Esophagus muscularis mucosa (tissue), 4 donors: ENCODE measurements around the gene XPO6.

Source experiments
- CTCF ChIP-seq, 3 experiments: fragments of 200-600 bp in 2 of 3; fragments of 450-650 bp in 1 of 3; sonication (generic) in 2 of 3; IDR thresholded peaks; one replicate each; pipeline ENCODE4 v1.5.1; 2017 to 2019; ENCODE audit warnings: antibody characterized with exemption in 3 of 3, mild to moderate bottlenecking in 2 of 3, moderate library complexity in 1 of 3
- EP300 ChIP-seq: sonication (generic); formaldehyde crosslinking; IDR thresholded peaks from one replicate; pipeline ENCODE4 v1.6.1; 2017; ENCODE audit warnings: antibody characterized with exemption
- POLR2A ChIP-seq: fragments of 450-650 bp; IDR thresholded peaks from one replicate; pipeline ENCODE4 v1.6.1; 2017; ENCODE audit warnings: antibody characterized with exemption, moderate library complexity, mild to moderate bottlenecking, low read depth

DNA sequence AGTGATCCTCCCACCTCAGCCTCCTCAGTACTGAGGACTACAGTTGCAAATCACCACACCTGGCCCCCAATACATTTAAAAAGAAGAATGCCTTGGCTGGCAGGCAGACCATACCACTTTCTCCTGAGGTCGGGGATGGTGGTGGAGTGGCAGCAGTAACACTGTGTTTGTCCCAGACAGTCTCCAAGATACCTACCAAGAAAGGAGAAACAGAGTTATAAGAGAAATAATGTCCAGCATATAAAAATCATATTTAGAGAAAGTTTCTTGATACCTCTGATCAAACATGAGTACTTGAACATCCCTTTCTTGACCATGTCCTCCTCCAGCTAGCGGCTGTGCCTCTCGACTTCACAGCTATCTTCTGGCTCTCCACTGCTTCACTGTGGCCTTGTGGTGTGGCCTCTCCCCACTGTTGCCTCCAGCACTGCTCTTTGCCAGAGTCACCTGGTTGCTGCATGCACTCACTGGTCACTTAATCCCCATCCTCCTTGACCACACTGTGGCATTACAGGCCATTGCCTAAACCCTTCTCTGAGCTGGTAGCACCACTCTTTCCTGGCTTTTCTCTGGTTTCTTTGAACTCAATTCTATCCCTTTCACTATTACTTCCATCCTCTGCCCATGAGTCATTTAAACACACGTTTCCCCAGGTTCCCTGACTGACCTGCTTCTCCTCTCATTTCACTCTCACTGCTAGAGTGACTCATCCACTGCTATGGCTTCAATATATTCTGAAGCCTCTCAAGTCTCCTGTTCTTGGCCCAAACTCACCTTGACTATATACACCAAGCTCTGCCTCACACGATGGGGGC lies 45.2 kb downstream of the XPO6 start:
- no peak for TF ChIP-seq CTCF (IDR thresholded peaks at IDR 0.05)
- TF ChIP-seq POLR2A = no peak
- no peak for TF ChIP-seq EP300
